Activated CD8-positive, alpha-beta T cell treated with anti-CD3 and anti-CD28 coated beads for 36 hours (primary cell): ENCODE results near the gene GTF3A. TPM values are rescaled to one million over a fixed set of nuclear protein-coding genes. Genes with fewer than 3 reads are reported as not detected.

Source experiments
- ATAC-seq: fragments of 200-7000 bp; cut with Tn5 transposase; one replicate; pipeline ENCODE4 v1.10.0; 2021; ENCODE audit warnings: mild to moderate bottlenecking, moderate library complexity
- CTCF ChIA-PET: fragments of 350-600 bp; sonication (Branson Sonifier 250); formaldehyde crosslinking; loops from one replicate; lab custom pipeline; 2021; ENCODE audit warnings: antibody characterized with exemption; lab: Charles Lee
- POLR2A ChIA-PET: fragments of 350-600 bp; sonication (Branson Sonifier 250); formaldehyde crosslinking; loops from one replicate; lab custom pipeline; 2021; ENCODE audit warnings: antibody characterized with exemption; lab: Charles Lee
- DNase-seq: peaks from one replicate; pipeline ENCODE4 v3.0.0-alpha.2; 2020
- H3K27ac Mint-ChIP-seq: one replicate; pipeline ENCODE4 v1.8.0; 2021; ENCODE audit warnings: mild to moderate bottlenecking, mixed read lengths
- H3K27me3 Mint-ChIP-seq: one replicate; pipeline ENCODE4 v1.8.0; 2021; ENCODE audit warnings: mixed read lengths
- H3K36me3 Mint-ChIP-seq: one replicate; pipeline ENCODE4 v1.8.0; 2021; ENCODE audit warnings: low read depth, mixed read lengths
- H3K4me1 Mint-ChIP-seq: one replicate; pipeline ENCODE4 v1.8.0; 2021; ENCODE audit warnings: low read depth, mixed read lengths
- H3K4me3 Mint-ChIP-seq: one replicate; pipeline ENCODE4 v1.8.0; 2021; ENCODE audit warnings: mild to moderate bottlenecking, moderate library complexity, mixed read lengths
- H3K9me3 Mint-ChIP-seq: one replicate; pipeline ENCODE4 v1.8.0; 2021; ENCODE audit warnings: mixed read lengths
- CTCF ChIP-seq: fragments of 200-600 bp; IDR thresholded peaks from one replicate; pipeline ENCODE4 v1.8.0; 2022; ENCODE audit warnings: antibody characterized with exemption, mild to moderate bottlenecking
- intact Hi-C: fragments of 100-400 bp; cut with micrococcal nuclease; formaldehyde crosslinking; loops from one replicate; pipeline ENCODE4 v1.10.0; 2022
- total RNA-seq, 2 experiments: library from RNA; stranded (reverse); gene quantifications; one replicate each; pipeline ENCODE4 v1.2.3, GENCODE V29; 2021

Gene GTF3A
- total RNA-seq, 2 experiments from 2014 or later, result 278 to 282 TPM

GRCh38 chr13:27421101-27421871, 3.1 kb upstream of the GTF3A start:
- H3K9me3 Mint-ChIP-seq, result no peaks in the 10 kb centered on the region
- ChIA-PET CTCF (interaction anchor here (0.8 kb wide), 1 partner anchor 35 kb away, joined by 3 read pairs; no protein-coding TSS in a partner anchor), POLR2A (interaction anchor here (1.0 to 1.1 kb wide), 2 partner anchors 29 kb away, joined by 3 read pairs; partner anchors contain the start of gene MTIF3)
- H3K27ac Mint-ChIP-seq, result no peak overlapping the region
- intact Hi-C loops, result loop anchor here (10.0 kb wide), 2 partner anchors 166 to 204 kb away; partner anchors contain the start of genes LNX2, POLR1D and RPL21
- H3K4me3 Mint-ChIP-seq, result no peak overlapping the region
- no peaks in the 10 kb centered on the region for H3K27me3 Mint-ChIP-seq
- H3K36me3 Mint-ChIP-seq, result peaks cover 14% of the 10 kb centered on the region
- H3K4me1 Mint-ChIP-seq, result peaks cover 9% of the 10 kb centered on the region
- TF ChIP-seq CTCF, result no peak
- no peak for ATAC-seq
- no peak for DNase-seq

DNA sequence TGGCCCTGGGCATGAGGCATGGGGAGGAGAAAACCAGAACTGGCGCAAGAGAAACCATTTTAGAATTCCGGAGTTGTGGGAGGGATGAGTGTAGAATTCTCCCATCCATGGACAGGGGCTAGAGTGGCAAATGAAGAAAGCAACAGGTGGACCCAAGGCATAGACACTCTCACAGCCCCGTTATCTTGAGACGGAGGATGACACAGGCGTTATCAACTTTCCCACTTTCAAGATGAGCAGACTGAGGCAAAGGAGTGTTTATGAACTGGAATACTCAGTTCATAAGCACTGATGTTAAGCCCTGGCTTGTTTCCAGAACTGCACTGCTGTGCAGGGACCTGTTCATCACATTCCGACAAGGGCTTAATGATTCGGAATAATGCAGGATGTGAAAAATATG, 1.1 kb upstream of the GTF3A start:
- POLR2A ChIA-PET, result no interaction called here
- no peaks in the 10 kb centered on the region for H3K9me3 Mint-ChIP-seq
- ATAC-seq (no peak), DNase-seq (no peak)
- H3K27ac Mint-ChIP-seq, result peak overlapping the region; percentile 88
- no peak for TF ChIP-seq CTCF
- peaks cover 34% of the 10 kb centered on the region for H3K36me3 Mint-ChIP-seq
- CTCF ChIA-PET, result interaction anchor here (1.2 to 5.5 kb wide), 2 partner anchors 27 to 44 kb away, joined by 4 to 35 read pairs; partner anchors contain the start of gene MTIF3
- H3K4me3 Mint-ChIP-seq, result peak overlapping the region; percentile 84
- peaks cover 25% of the 10 kb centered on the region for H3K4me1 Mint-ChIP-seq
- intact Hi-C loops, result loop anchor here (10.0 kb wide), 2 partner anchors 169 to 201 kb away; partner anchors contain the start of genes LNX2, POLR1D and RPL21
- no peaks in the 10 kb centered on the region for H3K27me3 Mint-ChIP-seq

DNA sequence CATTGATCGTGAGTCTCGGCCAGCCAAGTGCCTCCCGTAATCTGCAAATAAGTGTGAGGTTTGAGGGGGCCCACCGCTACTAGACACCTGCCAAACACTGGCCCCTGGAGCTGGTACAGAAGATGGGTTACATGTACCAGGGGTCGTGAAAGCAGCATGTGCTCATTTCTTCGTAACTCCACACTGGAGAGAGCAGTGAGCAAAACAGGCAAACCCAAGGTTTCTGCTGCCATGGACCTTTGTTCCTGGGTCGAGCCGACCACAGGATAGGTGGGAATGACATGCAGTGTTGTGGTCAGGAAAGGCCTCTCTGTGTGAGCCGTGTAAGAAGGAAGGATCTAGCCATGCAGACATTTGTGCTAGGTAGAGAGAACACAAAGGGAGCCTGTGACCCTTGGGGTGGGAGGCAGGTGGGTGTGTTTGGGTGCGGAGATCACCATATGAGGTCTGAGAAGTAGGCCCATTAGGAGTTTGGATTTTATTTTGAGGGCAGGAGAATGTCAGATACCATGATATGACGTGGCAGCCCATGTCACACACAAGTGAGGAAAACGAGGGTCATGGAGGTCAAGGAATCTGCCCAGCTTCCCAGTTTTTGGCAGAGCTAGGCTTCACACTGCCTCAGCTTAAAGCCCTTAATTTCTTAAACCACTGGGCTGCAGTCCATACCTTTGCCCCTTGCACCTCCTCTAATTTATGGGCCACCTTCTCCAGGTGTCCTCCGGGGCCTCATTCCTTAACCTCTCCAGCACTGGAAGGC, 919 bp downstream of the GTF3A start:
- Mint-ChIP-seq H3K27ac (peak overlapping the region; percentile 96), H3K27me3 (no peaks in the 10 kb centered on the region), H3K9me3 (no peaks in the 10 kb centered on the region), H3K4me3 (peak overlapping the region; percentile 84), H3K36me3 (peaks cover 42% of the 10 kb centered on the region), H3K4me1 (peaks cover 34% of the 10 kb centered on the region)
- CTCF ChIA-PET, result interaction anchor here (0.8 to 5.5 kb wide), 10 partner anchors 10 to 195 kb away, joined by 3 to 35 read pairs (median 4); partner anchors contain the start of genes LNX2 and MTIF3
- TF ChIP-seq CTCF, result no peak
- DNase-seq (peak; percentile 54), ATAC-seq (peak; percentile 1)
- intact Hi-C loops, result loop anchor here (10.0 kb wide), 2 partner anchors 171 to 199 kb away; partner anchors contain the start of genes LNX2, POLR1D and RPL21
- POLR2A ChIA-PET, result interaction anchor here (0.9 to 5.2 kb wide), 11 partner anchors 10 to 711 kb away, joined by 3 to 71 read pairs (median 5); partner anchors contain the start of genes LNX2 and MTIF3

DNA sequence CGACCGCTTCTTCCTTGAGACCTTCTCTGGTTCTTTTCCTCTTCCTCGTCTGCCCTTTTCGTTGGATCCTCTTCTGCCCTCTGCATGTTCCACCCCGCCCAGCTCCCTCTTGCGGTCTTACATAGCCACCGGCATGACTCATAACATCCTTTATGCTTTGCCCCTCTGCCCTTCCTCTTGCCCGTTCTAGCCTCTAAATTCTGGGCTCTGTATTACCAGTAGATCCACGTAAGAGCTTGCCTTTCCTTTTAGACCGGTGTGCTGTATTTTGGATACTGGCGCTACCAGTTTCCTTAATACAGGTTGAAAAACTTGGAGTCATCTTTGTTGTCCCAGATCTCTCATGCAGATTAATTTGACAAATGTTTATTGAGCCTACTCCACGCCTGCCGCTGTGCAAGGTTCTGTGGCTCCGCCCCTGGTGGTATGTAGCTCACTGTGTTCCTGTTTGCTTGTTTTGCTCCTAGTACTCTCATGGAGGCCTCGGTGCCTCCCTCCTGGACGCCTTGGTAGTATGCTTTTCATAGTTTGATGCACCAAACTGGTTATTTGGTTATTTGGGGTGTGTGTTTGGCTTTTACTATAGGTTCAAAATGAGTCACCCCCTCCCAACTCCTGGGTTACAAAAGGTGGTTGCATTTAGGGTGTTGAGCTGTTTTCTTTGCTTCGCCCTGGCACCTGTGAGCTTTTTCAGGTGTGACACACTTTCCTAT, 1.7 kb downstream of the GTF3A start:
- CTCF ChIA-PET, result interaction anchor here (0.8 to 5.5 kb wide), 12 partner anchors 9 to 404 kb away, joined by 3 to 35 read pairs (median 4); partner anchors contain the start of genes LNX2 and MTIF3
- H3K9me3 Mint-ChIP-seq, result no peaks in the 10 kb centered on the region
- peaks cover 41% of the 10 kb centered on the region for H3K4me1 Mint-ChIP-seq
- peak overlapping the region; percentile 84 for H3K4me3 Mint-ChIP-seq
- H3K36me3 Mint-ChIP-seq, result peaks cover 50% of the 10 kb centered on the region
- no peak for TF ChIP-seq CTCF
- no peaks in the 10 kb centered on the region for H3K27me3 Mint-ChIP-seq
- peak; percentile 63 for ATAC-seq
- peak; percentile 90 for DNase-seq
- POLR2A ChIA-PET, result interaction anchor here (0.6 to 5.2 kb wide), 10 partner anchors 10 to 195 kb away, joined by 3 to 71 read pairs (median 6); partner anchors contain the start of genes LNX2 and MTIF3
- intact Hi-C loops, result loop anchor here (2.0 to 10.0 kb wide), 3 partner anchors 25 to 199 kb away; partner anchors contain the start of genes LNX2, MTIF3, POLR1D and RPL21
- peak overlapping the region; percentile 96 for H3K27ac Mint-ChIP-seq
